AG20443 (cell line): ENCODE measurements around the gene TNXB.
"Not testable (repeated sequence)": the region's sequence is repeated elsewhere in the genome, so short reads cannot be mapped to it uniquely, and the experiment has no call there.

ENCODE experiments used
- DNase-seq: peaks from one replicate; pipeline ENCODE4 v3.0.0; 2012; ENCODE audit warnings: low spot score, mixed read lengths

TNXB gene

GRCh38 chr6:32083812-32084768 lies 25.0 kb downstream of the TNXB start:
- no peak for DNase-seq

GRCh38 chr6:32082935-32083334 lies 26.2 kb downstream of the TNXB start:
- DNase-seq, result peak; percentile 94

- no peak for DNase-seq
Observed at GRCh38 chr6:32082478-32082877, 26.7 kb downstream of the TNXB start.

GRCh38 chr6:32081168-32081990 lies 27.8 kb downstream of the TNXB start:
- peak; percentile 96 for DNase-seq

- DNase-seq, result no peak
Observed at GRCh38 chr6:32079566-32080290, 29.4 kb downstream of the TNXB start.

- DNase-seq, result peak; percentile 74
Observed at GRCh38 chr6:32076321-32076809, 32.8 kb downstream of the TNXB start.

- DNase-seq, result no peak
Observed at GRCh38 chr6:32075781-32076180, 33.4 kb downstream of the TNXB start.

- peak; percentile 69 for DNase-seq
Observed at GRCh38 chr6:32074996-32075532, 34.1 kb downstream of the TNXB start.

GRCh38 chr6:32073613-32074012 lies 35.5 kb downstream of the TNXB start:
- DNase-seq, result no peak

GRCh38 chr6:32073101-32073500 lies 36.0 kb downstream of the TNXB start:
- DNase-seq, result no peak

GRCh38 chr6:32070814-32071543 lies 38.2 kb downstream of the TNXB start:
- no peak for DNase-seq

GRCh38 chr6:32069878-32070515 lies 39.1 kb downstream of the TNXB start:
- DNase-seq, result no peak

GRCh38 chr6:32069460-32069859 lies 39.7 kb downstream of the TNXB start:
- no peak for DNase-seq

- no peak for DNase-seq
Observed at GRCh38 chr6:32068867-32069266, 40.3 kb downstream of the TNXB start.

- DNase-seq, result not testable (repeated sequence)
Observed at GRCh38 chr6:32068315-32068714, 40.8 kb downstream of the TNXB start.

GRCh38 chr6:32067521-32067920 lies 41.6 kb downstream of the TNXB start:
- DNase-seq, result not testable (repeated sequence)

GRCh38 chr6:32064706-32065105 lies 44.4 kb downstream of the TNXB start:
- DNase-seq, result no peak

- no peak for DNase-seq
Observed at GRCh38 chr6:32060966-32061655, 48.0 kb downstream of the TNXB start.

- DNase-seq, result no peak
Observed at GRCh38 chr6:32058511-32058963, 50.6 kb downstream of the TNXB start.

GRCh38 chr6:32057966-32058365 lies 51.2 kb downstream of the TNXB start:
- DNase-seq, result no peak
